Measurements from ENCODE around the gene OLAH. TPM values are rescaled to one million over a fixed set of nuclear protein-coding genes. Genes with fewer than 3 reads are reported as not detected.

Gene OLAH
- total RNA-seq, 1 donor = not detected

- DNase-seq (ENCODE audit: insufficient read length, low spot score, missing footprints) = no peak
- Histone ChIP-seq H3K9me3 (ENCODE audit: low read depth, low read length) (no peaks in the 10 kb centered on the region), H3K4me3 (ENCODE audit: insufficient read depth, low read length) (no peak overlapping the region), H2AFZ (ENCODE audit: low read length) (no peak overlapping the region), H4K20me1 (ENCODE audit: insufficient read depth, low read length) (no peaks in the 10 kb centered on the region), H3K36me3 (ENCODE audit: insufficient read depth, low read length) (no peaks in the 10 kb centered on the region), H3K4me1 (ENCODE audit: insufficient read depth, low read length) (peaks cover 11% of the 10 kb centered on the region), H3K27ac (ENCODE audit: low read depth, low read length) (no peak overlapping the region), H3K4me2 (ENCODE audit: insufficient read depth, low read length) (no peak overlapping the region), H3K79me2 (ENCODE audit: insufficient read depth, low read length) (no peaks in the 10 kb centered on the region), H3K27me3 (ENCODE audit: insufficient read depth, low read length) (no peaks in the 10 kb centered on the region)
- no peak for TF ChIP-seq CTCF (IDR thresholded peaks at IDR 0.05; ENCODE audit: extremely low read depth, low read depth, low read length)
These were observed 5.8 kb downstream of the OLAH start for GRCh38 chr10:15049533-15049932.

GRCh38 chr10:15052121-15052520 lies 8.4 kb downstream of the OLAH start:
- H3K27ac ChIP-seq (ENCODE audit: low read depth, low read length) = no peak overlapping the region
- H2AFZ ChIP-seq (ENCODE audit: low read length) = peak overlapping the region; percentile 29
- H3K36me3 ChIP-seq (ENCODE audit: insufficient read depth, low read length) = no peaks in the 10 kb centered on the region
- H3K79me2 ChIP-seq (ENCODE audit: insufficient read depth, low read length) = no peaks in the 10 kb centered on the region
- no peak for TF ChIP-seq CTCF (IDR thresholded peaks at IDR 0.05; ENCODE audit: extremely low read depth, low read depth, low read length)
- no peak overlapping the region for H3K4me2 ChIP-seq (ENCODE audit: insufficient read depth, low read length)
- no peaks in the 10 kb centered on the region for H3K27me3 ChIP-seq (ENCODE audit: insufficient read depth, low read length)
- DNase-seq (ENCODE audit: insufficient read length, low spot score, missing footprints) = no peak
- no peaks in the 10 kb centered on the region for H4K20me1 ChIP-seq (ENCODE audit: insufficient read depth, low read length)
- no peak overlapping the region for H3K4me3 ChIP-seq (ENCODE audit: insufficient read depth, low read length)
- H3K4me1 ChIP-seq (ENCODE audit: insufficient read depth, low read length) = peaks cover 2% of the 10 kb centered on the region
- H3K9me3 ChIP-seq (ENCODE audit: low read depth, low read length) = no peaks in the 10 kb centered on the region

GRCh38 chr10:15053061-15053460 lies 9.3 kb downstream of the OLAH start:
- H3K9me3 ChIP-seq (ENCODE audit: low read depth, low read length) = no peaks in the 10 kb centered on the region
- no peak for TF ChIP-seq CTCF (IDR thresholded peaks at IDR 0.05; ENCODE audit: extremely low read depth, low read depth, low read length)
- no peak overlapping the region for H2AFZ ChIP-seq (ENCODE audit: low read length)
- H3K4me3 ChIP-seq (ENCODE audit: insufficient read depth, low read length) = no peak overlapping the region
- H3K27ac ChIP-seq (ENCODE audit: low read depth, low read length) = no peak overlapping the region
- H3K4me1 ChIP-seq (ENCODE audit: insufficient read depth, low read length) = no peaks in the 10 kb centered on the region
- DNase-seq (ENCODE audit: insufficient read length, low spot score, missing footprints) = no peak
- no peak overlapping the region for H3K4me2 ChIP-seq (ENCODE audit: insufficient read depth, low read length)
- no peaks in the 10 kb centered on the region for H3K79me2 ChIP-seq (ENCODE audit: insufficient read depth, low read length)
- H3K27me3 ChIP-seq (ENCODE audit: insufficient read depth, low read length) = no peaks in the 10 kb centered on the region
- H4K20me1 ChIP-seq (ENCODE audit: insufficient read depth, low read length) = no peaks in the 10 kb centered on the region
- no peaks in the 10 kb centered on the region for H3K36me3 ChIP-seq (ENCODE audit: insufficient read depth, low read length)

GRCh38 chr10:15058689-15059088 lies 14.9 kb downstream of the OLAH start:
- Histone ChIP-seq H2AFZ (ENCODE audit: low read length) (no peak overlapping the region), H3K9me3 (ENCODE audit: low read depth, low read length) (no peaks in the 10 kb centered on the region), H3K79me2 (ENCODE audit: insufficient read depth, low read length) (no peaks in the 10 kb centered on the region), H4K20me1 (ENCODE audit: insufficient read depth, low read length) (no peaks in the 10 kb centered on the region), H3K27ac (ENCODE audit: low read depth, low read length) (no peak overlapping the region), H3K27me3 (ENCODE audit: insufficient read depth, low read length) (no peaks in the 10 kb centered on the region), H3K4me2 (ENCODE audit: insufficient read depth, low read length) (no peak overlapping the region), H3K4me1 (ENCODE audit: insufficient read depth, low read length) (no peaks in the 10 kb centered on the region), H3K36me3 (ENCODE audit: insufficient read depth, low read length) (no peaks in the 10 kb centered on the region), H3K4me3 (ENCODE audit: insufficient read depth, low read length) (no peak overlapping the region)
- no peak for TF ChIP-seq CTCF (IDR thresholded peaks at IDR 0.05; ENCODE audit: extremely low read depth, low read depth, low read length)
- DNase-seq (ENCODE audit: insufficient read length, low spot score, missing footprints) = no peak
